GM19468 (cell line): ENCODE data around the gene WDFY3.

Source experiments
- ATAC-seq: cut with Tn5 transposase; IDR thresholded peaks from one replicate; pipeline ENCODE4 v1.9.1; 2021; ENCODE audit warnings: mild to moderate bottlenecking, moderate library complexity, moderate number of reproducible peaks; ENCODE audit not compliant: unreplicated experiment; ENCODE audit errors: extremely low read depth

The WDFY3 gene

GRCh38 chr4:84647312-84647884, 319.1 kb downstream of the WDFY3 start:
- ATAC-seq, result no peak

GRCh38 chr4:84644087-84644486, 322.4 kb downstream of the WDFY3 start:
- ATAC-seq, result no peak

- ATAC-seq, result no peak
Measured at GRCh38 chr4:84639145-84639544, 327.3 kb downstream of the WDFY3 start.

GRCh38 chr4:84638092-84638491, 328.4 kb downstream of the WDFY3 start:
- ATAC-seq, result no peak

- no peak for ATAC-seq
Measured at GRCh38 chr4:84634961-84635360, 331.5 kb downstream of the WDFY3 start.

GRCh38 chr4:84632092-84632491, 334.4 kb downstream of the WDFY3 start:
- ATAC-seq, result no peak

GRCh38 chr4:84631573-84631972, 334.9 kb downstream of the WDFY3 start:
- no peak for ATAC-seq

- ATAC-seq, result no peak
Measured at GRCh38 chr4:84626673-84627072, 339.8 kb downstream of the WDFY3 start.

GRCh38 chr4:84623661-84624060, 342.8 kb downstream of the WDFY3 start:
- no peak for ATAC-seq

GRCh38 chr4:84622959-84623358, 343.5 kb downstream of the WDFY3 start:
- no peak for ATAC-seq
